Endothelial cell of umbilical vein (primary cell): Measurements from ENCODE around the gene PCYOX1L. TPM values are rescaled to one million over a fixed set of nuclear protein-coding genes. Genes with fewer than 3 reads are reported as not detected.

Source experiments
- BruUV-seq: library from RNA; stranded (reverse); fragments of 400-500 nt; replicated peaks from 2 replicates; lab custom pipeline; 2021; lab: Mats Ljungman, UMichigan
- CTCF ChIA-PET: fragments of 300-600, 350-600 bp; sonication (Branson Sonifier 250); formaldehyde crosslinking; loops from one replicate; lab custom pipeline; 2021; ENCODE audit warnings: antibody characterized with exemption, inconsistent platforms; lab: Charles Lee
- POLR2A ChIA-PET: fragments of 300-600, 350-600 bp; sonication (Branson Sonifier 250); formaldehyde crosslinking; loops from one replicate; lab custom pipeline; 2021; ENCODE audit warnings: antibody characterized with exemption, inconsistent platforms; lab: Charles Lee
- DNase-seq: peaks from one replicate; pipeline ENCODE4 v3.0.0-alpha.2; 2011; ENCODE audit warnings: low read depth, low spot score
- FAIRE-seq: peaks from 2 replicates; lab custom pipeline; 2011; peaks lifted over from hg19 to GRCh38; lab: Jason Lieb, UNC
- H2AFZ ChIP-seq: 2 replicates; pipeline ENCODE4 v1.6.0; 2012; ENCODE audit warnings: low read depth, low read length, control low read depth, inconsistent platforms
- H3K27ac ChIP-seq: 2 replicates; pipeline ENCODE4 v1.5.1; 2011; ENCODE audit warnings: low read depth, mild to moderate bottlenecking, control low read depth, low read length, moderate library complexity; ENCODE audit not compliant: insufficient read depth
- H3K27me3 ChIP-seq, 2 experiments: 2 replicates each; pipeline versions ENCODE4 v1.6.0 to v1.6.1; 2011; ENCODE audit warnings: low read length in 2 of 2, mixed read lengths in 1 of 2; ENCODE audit not compliant: control insufficient read depth in 2 of 2, insufficient read depth in 2 of 2
- H3K36me3 ChIP-seq, 2 experiments: 2 replicates in 1 of 2; 3 replicates in 1 of 2; pipeline ENCODE4 v1.5.1; 2011; ENCODE audit warnings: low read length in 2 of 2, mild to moderate bottlenecking in 1 of 2, moderate library complexity in 1 of 2; ENCODE audit not compliant: control insufficient read depth in 2 of 2, insufficient read depth in 2 of 2; ENCODE audit errors: extremely low read depth in 1 of 2
- H3K4me1 ChIP-seq: 3 replicates; pipeline ENCODE4 v1.5.1; 2011; ENCODE audit warnings: mild to moderate bottlenecking, low read length; ENCODE audit not compliant: control insufficient read depth, insufficient read depth; ENCODE audit errors: extremely low read depth
- H3K4me2 ChIP-seq: 2 replicates; pipeline ENCODE4 v1.6.1; 2011; ENCODE audit warnings: low read length, control low read depth, mixed read lengths; ENCODE audit not compliant: insufficient read depth
- H3K4me3 ChIP-seq, 3 experiments: fragments of 200-600 bp in 1 of 3; sonication (generic), shearing (Covaris generic) in 1 of 3; replicated peaks in 1 of 3; 2 replicates each; pipeline ENCODE4 v1.5.1; 2011 to 2016; ENCODE audit warnings: control low read depth in 3 of 3, low read length in 3 of 3, mild to moderate bottlenecking in 2 of 3, inconsistent platforms in 1 of 3, low read depth in 1 of 3, moderate library complexity in 1 of 3; ENCODE audit not compliant: insufficient read depth in 1 of 3
- H3K79me2 ChIP-seq: 2 replicates; pipeline ENCODE4 v1.6.0; 2012; ENCODE audit warnings: low read length, inconsistent platforms; ENCODE audit not compliant: control insufficient read depth, insufficient read depth
- H3K9ac ChIP-seq: replicated peaks from 2 replicates; pipeline ENCODE3; 2011; ENCODE audit warnings: low read length, control low read depth; ENCODE audit not compliant: insufficient read depth; ENCODE audit errors: extremely low read depth
- H3K9me1 ChIP-seq: replicated peaks from 3 replicates; pipeline ENCODE4 v1.6.0; 2011; ENCODE audit warnings: mild to moderate bottlenecking, low read length; ENCODE audit not compliant: control insufficient read depth, insufficient read depth; ENCODE audit errors: extremely low read depth
- H3K9me3 ChIP-seq: replicated peaks from 2 replicates; pipeline ENCODE4 v1.5.1; 2012; ENCODE audit warnings: low read length, inconsistent platforms; ENCODE audit not compliant: control insufficient read depth, insufficient read depth
- H4K20me1 ChIP-seq: replicated peaks from 2 replicates; pipeline ENCODE3; 2011; ENCODE audit warnings: mild to moderate bottlenecking, low read length; ENCODE audit not compliant: control insufficient read depth, insufficient read depth; ENCODE audit errors: extremely low read depth
- EZH2 ChIP-seq: IDR thresholded peaks from 2 replicates; pipeline ENCODE4 v1.6.1; 2012; ENCODE audit warnings: borderline replicate concordance, low read depth, mild to moderate bottlenecking, moderate library complexity, low read length, inconsistent platforms; ENCODE audit not compliant: severe bottlenecking
- FOS ChIP-seq: IDR thresholded peaks from 2 replicates; pipeline ENCODE4 v1.6.1; 2011; ENCODE audit warnings: mild to moderate bottlenecking, low read length, moderate library complexity, borderline replicate concordance; ENCODE audit not compliant: insufficient read depth
- GATA2 ChIP-seq: IDR thresholded peaks from 2 replicates; pipeline ENCODE4 v1.7.0; 2011; ENCODE audit warnings: low read depth, mild to moderate bottlenecking, moderate library complexity, mixed read lengths, low read length; ENCODE audit not compliant: insufficient read length, insufficient read depth
- JUN ChIP-seq: IDR thresholded peaks from 2 replicates; pipeline ENCODE4 v1.6.1; 2011; ENCODE audit warnings: borderline replicate concordance, low read depth; ENCODE audit not compliant: insufficient read length, insufficient read depth
- MYC ChIP-seq: IDR thresholded peaks from one replicate; pipeline ENCODE4 v1.6.1; 2011; ENCODE audit warnings: mild to moderate bottlenecking, low read depth, low read length
- POLR2A ChIP-seq: IDR thresholded peaks from 2 replicates; pipeline ENCODE4 v1.6.1; 2012; ENCODE audit warnings: low read depth, mild to moderate bottlenecking, control low read depth, low read length
- POLR2AphosphoS5 ChIP-seq: IDR thresholded peaks from 2 replicates; pipeline ENCODE4 v1.6.1; 2012; ENCODE audit warnings: low read depth, mild to moderate bottlenecking, control low read depth, low read length, moderate library complexity; ENCODE audit not compliant: insufficient read depth
- dilution Hi-C: fragments of 300-500 bp; cut with MboI; formaldehyde crosslinking; loops from one replicate; pipeline ENCODE4 v1.15.0; 2019; ENCODE audit warnings: low sequenced_read_pairs; ENCODE audit not compliant: extremely low pct_ligation_motif_present
- intact Hi-C: fragments of 100-400 bp; cut with micrococcal nuclease; formaldehyde crosslinking; loops from one replicate; pipeline ENCODE4 v1.10.0; 2022
- polyA plus RNA-seq, 4 experiments: library from polyadenylated mRNA; depleted of rRNA in 3 of 4; stranded (reverse) in 3 of 4; unstranded in 1 of 4; fragments of >200 nt; gene quantifications; 2 replicates each; pipeline versions ENCODE4 v1.2.1 to v1.2.3, GENCODE V29; 2011 to 2012; ENCODE audit warnings: missing spikeins in 1 of 4
- total RNA-seq: library from RNA; stranded (reverse); gene quantifications from 2 replicates; pipeline ENCODE4 v1.2.3, GENCODE V29; 2021
- TF ChIP-seq, protein P1 (sequence below): IDR thresholded peaks from 2 replicates; pipeline ENCODE4 v1.6.1; 2011; ENCODE audit not compliant: insufficient read depth, insufficient read length
- TF ChIP-seq, protein P2 (sequence below), 2 donors: IDR thresholded peaks; 1 replicate in 1 of 2; 2 replicates in 1 of 2; pipeline ENCODE4 v1.5.1; 2011; ENCODE audit warnings: low read length in 2 of 2, mild to moderate bottlenecking in 2 of 2, moderate library complexity in 2 of 2, control low read depth in 1 of 2, inconsistent platforms in 1 of 2, low read depth in 1 of 2; ENCODE audit not compliant: insufficient read depth in 1 of 2; ENCODE audit errors: extremely low read depth in 1 of 2

PCYOX1L gene
- total and polyA plus RNA-seq, 2 donors (not counting 3 experiments of a cell fraction or from before 2014, with no cell fraction given) = 23.3 to 28.1 TPM

DNA sequence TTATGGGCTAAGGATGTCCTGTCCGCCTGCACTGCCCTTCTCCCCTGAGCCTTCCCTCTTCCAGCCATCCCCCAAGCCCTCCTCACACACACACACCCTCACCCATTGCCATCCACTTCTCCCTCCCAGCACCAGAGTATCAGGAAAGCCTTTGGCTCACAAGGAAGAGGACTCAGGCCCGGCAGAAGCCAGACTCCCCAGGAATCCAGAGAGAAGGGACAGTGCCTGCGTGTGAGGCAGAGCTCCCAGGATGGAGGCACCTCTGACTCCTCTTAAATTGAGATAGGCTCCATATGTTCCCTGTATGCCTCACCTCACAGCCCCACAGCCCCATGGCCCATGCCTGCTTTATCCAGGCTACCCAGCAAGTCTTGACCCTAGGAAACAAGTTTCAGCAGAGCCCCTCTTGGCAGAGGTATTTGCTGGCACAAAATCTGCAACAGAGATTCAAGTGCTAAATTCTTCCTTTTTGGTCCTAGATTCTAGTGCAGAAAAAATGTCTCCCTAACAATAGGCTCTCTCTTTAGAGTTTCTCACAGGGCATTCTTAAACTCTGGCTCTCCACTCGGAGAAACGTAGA, 20.5 kb downstream of the PCYOX1L start:
- Histone ChIP-seq H3K9me1 (no peaks in the 10 kb centered on the region), H3K27me3 (no peaks in the 10 kb centered on the region), H3K9me3 (no peaks in the 10 kb centered on the region), H3K4me1 (no peaks in the 10 kb centered on the region), H4K20me1 (no peaks in the 10 kb centered on the region), H3K27ac (no peak overlapping the region), H3K4me3 (no peak overlapping the region), H3K36me3 (no peaks in the 10 kb centered on the region), H3K4me2 (no peak overlapping the region), H3K79me2 (no peaks in the 10 kb centered on the region), H3K9ac (no peak overlapping the region), H2AFZ (no peak overlapping the region)
- dilution Hi-C loops = no loop called here
- intact Hi-C loops = no loop called here
- POLR2A ChIA-PET = no interaction called here
- TF ChIP-seq, protein P1, sequence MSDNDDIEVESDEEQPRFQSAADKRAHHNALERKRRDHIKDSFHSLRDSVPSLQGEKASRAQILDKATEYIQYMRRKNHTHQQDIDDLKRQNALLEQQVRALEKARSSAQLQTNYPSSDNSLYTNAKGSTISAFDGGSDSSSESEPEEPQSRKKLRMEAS = no peak
- TF ChIP-seq POLR2AphosphoS5 (no peak), GATA2 (no peak), FOS (no peak), EZH2 (no peak), MYC (no peak), POLR2A (no peak), JUN (no peak)
- TF ChIP-seq, protein P2, sequence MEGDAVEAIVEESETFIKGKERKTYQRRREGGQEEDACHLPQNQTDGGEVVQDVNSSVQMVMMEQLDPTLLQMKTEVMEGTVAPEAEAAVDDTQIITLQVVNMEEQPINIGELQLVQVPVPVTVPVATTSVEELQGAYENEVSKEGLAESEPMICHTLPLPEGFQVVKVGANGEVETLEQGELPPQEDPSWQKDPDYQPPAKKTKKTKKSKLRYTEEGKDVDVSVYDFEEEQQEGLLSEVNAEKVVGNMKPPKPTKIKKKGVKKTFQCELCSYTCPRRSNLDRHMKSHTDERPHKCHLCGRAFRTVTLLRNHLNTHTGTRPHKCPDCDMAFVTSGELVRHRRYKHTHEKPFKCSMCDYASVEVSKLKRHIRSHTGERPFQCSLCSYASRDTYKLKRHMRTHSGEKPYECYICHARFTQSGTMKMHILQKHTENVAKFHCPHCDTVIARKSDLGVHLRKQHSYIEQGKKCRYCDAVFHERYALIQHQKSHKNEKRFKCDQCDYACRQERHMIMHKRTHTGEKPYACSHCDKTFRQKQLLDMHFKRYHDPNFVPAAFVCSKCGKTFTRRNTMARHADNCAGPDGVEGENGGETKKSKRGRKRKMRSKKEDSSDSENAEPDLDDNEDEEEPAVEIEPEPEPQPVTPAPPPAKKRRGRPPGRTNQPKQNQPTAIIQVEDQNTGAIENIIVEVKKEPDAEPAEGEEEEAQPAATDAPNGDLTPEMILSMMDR (IDR thresholded peaks at IDR 0.05; ENCODE audit: extremely low read depth in 1 of 2, insufficient read depth in 1 of 2, low read depth in 1 of 2, low read length in 2 of 2) = no peak
- no peak for FAIRE-seq
- CTCF ChIA-PET = interaction anchor here (2.0 kb wide), 1 partner anchor 11 kb away, joined by 12 read pairs; no protein-coding TSS in a partner anchor
- no TSS peak for BruUV-seq
- no peak for DNase-seq
